ENCODE results near the gene THSD4.

GRCh38 chr15:71357967-71358366, 242.7 kb downstream of the THSD4 start:
- TF ChIP-seq CTCF (conservative IDR thresholded peaks at IDR 0.05; ENCODE audit: low read length) (no peak), EZH2phosphoT487 (IDR thresholded peaks at IDR 0.05; ENCODE audit: borderline replicate concordance, low read depth, low read length) (no peak)
